GM21576 (cell line): ENCODE data around the gene NDEL1.

ENCODE experiments used
- ATAC-seq: cut with Tn5 transposase; IDR thresholded peaks from one replicate; pipeline ENCODE4 v1.9.1; 2021; ENCODE audit warnings: mild to moderate bottlenecking, moderate library complexity; ENCODE audit not compliant: unreplicated experiment

NDEL1 gene

DNA sequence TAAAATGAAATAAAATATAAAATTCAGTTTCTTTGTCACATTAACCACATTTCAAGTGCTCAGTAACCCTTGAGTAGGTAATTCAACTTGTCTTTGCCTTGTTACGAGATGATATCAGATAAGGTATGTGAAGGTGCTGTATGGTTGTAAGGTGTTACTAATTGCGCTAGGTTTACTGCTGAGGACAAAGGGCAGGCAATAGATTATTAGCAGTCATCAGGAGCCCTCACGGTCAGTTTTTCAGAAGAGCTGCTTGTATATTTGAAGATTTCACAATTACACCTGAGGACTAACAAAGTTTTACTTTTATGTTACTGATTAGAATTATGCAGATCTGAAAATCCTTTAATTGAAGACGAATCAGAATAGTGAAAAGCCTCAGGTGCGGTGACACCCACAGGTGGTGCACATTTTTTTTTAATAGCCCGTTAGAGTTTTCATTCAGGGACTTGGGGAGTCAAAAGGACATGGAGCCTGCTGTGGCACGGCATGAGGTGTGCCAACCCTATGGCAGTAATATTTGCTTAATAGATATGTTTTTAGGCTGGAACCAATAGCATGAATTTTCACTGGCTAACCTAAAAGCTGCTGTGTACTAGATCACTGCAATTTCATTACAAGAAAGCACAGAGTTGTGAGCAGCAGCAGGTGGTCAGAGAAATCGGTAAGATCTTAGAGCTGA, 16.4 kb downstream of the NDEL1 start:
- ATAC-seq, result no peak

DNA sequence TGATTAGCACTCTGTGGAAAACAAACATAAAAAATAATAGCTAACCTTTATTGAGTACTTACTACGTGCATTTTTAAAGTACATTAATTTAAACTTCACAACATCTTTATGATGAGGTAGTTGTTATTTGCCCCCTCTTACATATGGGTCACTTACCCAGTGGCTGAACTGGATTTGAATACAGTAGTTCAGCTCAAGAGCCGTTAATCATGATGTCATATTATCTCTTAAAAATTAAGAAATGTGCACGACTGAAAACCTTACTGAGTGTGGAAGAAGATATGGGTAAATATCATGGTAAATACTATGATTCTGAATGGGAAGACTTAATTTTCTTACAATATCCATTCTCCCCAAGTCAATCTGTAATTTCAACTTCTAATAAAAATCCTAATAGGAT, 17.6 kb downstream of the NDEL1 start:
- no peak for ATAC-seq

DNA sequence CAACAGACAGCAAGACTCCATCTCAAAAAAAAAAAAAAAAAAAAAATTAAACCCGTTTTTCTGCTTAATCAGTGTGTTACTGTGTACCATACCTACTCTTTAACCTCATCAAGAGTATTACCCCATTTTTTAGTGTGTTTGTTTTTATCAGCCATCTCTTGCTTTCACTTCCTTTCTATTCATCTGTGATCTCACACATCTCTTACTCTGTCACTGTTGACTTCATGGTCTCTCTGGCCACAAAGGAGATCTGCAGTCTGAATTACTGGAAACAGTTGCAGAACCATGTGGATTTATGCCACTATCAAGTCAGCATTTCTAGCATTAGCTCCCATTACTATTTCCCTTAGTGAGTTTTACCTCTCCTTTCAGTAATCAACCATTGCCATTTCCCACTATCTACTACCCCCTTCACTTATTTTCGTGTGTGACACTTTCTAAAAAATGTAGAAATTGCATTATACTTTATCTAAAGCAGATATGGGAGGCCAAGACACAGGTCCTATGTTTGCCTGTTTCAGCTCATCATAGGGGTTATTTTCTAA, 20.1 kb downstream of the NDEL1 start:
- ATAC-seq, result no peak

DNA sequence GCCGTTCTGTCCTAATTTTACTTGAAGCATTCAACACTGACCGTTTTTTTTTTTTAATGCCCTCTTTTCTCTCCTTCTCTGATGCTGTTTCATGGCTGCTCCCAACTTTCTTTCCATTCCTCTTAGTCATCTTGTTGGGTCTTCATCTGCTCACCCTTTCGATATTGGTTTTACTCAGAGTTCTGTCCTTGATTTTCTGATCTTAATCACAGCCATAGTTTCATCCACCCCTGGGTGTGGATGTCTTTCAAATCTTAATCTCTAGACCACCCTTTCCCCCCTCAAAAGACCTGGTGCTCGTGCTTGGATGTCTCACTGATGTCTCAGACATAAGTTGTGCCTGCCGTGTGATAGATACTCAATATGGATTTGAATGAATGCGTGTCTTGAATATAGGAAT, 22.4 kb downstream of the NDEL1 start:
- no peak for ATAC-seq

DNA sequence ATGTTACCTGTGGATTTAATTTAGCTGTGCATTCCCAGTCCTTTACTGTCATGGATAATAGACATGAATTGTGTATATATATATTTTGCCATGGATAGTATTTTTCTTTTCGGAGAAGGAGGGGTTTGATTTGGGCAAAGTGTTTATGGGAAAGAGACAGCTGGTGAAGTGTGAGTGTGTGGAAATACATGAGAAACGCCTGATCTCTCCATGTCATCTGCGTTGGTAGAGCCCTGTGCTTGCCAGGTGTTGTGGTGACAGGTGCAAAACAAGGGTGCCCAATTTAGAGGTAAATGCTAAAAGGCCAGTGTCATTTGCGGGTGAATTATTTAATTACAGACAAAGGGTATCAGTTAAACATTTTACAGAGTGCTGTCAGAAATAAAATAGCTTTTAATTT, 23.4 kb downstream of the NDEL1 start:
- ATAC-seq, result no peak

DNA sequence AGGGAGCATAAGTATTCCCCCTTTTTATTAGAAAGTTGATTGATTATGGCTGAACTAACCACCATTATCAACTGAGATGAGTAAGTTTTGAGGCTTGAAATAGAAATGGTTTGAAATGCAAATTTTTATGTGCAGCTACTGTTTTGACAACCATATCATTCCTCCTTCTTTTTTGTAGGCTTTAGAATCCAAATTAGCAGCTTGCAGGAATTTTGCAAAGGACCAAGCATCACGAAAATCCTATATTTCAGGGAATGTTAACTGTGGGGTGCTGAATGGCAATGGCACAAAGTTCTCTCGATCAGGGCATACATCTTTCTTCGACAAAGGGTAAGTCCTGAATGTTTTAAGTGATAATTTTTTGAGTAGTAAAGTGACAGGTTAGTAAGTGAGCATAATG, 24.1 kb downstream of the NDEL1 start:
- no peak for ATAC-seq

DNA sequence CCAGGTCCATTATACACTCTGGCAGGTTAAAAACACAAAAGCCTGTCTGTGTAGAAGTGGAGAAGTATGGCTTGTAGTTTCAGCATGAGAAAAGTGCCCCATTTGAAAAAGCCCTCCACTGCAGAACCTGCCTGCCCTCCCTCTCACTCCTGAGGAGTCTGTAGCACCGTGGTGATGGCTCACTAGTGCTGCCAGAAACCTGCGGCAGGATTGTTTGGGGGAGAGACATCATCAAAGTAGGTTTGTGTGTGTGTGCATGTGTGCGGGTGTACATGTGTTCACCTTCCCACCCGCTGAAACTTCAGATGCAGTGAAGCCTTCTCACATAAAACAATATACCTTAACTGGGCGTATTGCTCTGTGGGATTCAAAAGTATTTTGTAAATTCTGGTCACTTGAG, 26.9 kb downstream of the NDEL1 start:
- no peak for ATAC-seq

DNA sequence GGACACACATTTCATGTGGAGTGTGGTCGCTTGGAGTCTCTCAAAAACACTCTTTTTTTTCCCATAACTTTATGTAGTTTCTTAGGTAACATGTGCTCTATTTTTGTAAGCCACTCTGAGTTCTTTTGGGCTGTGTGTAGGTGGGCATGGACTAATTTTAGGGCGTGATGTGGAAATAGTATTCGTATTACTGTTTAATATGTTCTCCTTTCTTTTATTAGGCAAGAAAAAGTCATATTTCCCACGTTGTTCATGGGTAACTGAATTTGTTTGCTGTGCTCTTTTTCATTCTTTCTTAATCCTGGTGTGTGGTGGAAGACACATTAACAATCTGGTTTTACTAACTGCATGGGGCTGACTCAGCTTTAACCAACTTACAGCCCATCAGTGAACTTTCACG, 27.4 kb downstream of the NDEL1 start:
- no peak for ATAC-seq

DNA sequence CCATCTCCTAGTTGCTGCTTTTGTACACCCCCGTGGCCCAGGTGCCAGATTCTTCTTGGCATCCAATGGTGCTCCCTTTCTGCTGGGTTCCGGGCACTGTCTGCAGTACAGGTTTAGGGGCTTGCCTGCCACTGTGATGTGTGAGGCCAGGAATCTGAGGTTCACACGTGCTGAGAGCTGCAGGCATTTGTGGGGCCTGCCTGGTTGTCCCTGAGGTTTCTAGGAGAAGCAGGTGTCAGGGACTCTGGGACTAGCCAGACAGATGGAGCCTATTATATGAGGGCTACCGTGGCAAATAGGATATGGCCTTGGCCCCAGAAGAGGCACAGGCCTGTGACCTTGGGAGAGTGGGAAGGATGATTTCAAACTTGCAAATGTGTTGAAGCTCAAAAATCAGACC, 29.3 kb downstream of the NDEL1 start:
- no peak for ATAC-seq

DNA sequence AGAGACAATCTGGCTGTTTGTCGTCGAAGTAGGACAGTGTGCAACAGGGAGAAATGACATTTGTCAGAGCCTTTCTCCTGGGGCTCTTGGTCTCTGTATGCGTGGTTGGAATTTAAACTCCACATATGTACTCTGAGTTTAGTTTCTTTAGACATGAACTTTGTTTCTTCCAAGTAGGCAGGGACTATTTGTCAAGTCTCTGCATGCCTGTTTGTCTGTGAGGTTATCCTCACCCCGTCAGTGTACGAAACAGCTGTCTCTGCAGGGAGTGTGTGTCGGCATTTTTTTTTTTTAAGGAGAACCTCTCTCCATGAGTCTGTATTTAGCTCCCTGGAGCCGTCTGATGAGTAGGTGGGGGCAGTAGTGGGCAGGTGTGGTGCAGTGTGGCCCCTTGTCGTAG, 29.7 kb downstream of the NDEL1 start:
- ATAC-seq, result no peak

DNA sequence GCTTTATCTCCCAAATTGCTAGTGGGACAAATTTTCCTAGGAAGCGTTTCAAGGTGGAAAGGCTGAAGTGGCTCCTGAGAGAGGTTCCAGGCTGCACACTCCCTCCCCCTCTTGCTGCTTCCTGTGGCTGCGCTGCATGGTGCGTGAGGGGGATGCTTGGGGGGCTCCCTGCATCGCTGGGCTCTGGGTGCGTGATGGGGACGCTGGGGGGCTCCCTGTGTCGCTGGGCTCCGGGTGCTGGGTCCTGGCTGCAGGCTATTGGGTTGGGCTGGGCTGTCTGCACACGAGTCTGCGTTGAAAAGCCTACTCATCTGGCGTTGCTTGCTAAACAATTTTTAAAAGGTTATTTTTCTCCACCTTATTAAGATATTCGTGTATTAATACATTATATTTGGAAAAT, 30.1 kb downstream of the NDEL1 start:
- no peak for ATAC-seq

DNA sequence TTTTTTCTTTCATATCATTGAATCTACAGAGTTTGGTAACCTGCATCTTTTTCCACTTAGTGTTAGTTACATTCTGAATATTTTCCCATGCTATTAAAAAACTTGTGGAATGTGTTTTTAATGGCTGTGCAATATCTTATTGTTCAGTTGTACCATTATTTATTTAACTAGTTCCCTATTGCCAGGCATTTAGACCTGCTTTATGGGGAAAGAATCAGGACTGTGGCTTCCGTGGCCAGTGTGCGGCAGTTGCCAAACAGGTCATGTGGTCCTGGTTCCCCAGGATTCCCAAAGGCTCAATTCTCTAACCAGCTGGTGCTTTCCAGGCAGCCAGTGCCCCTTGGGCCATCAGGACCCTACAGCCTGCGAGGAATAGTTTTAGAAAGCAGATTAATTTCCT, 30.8 kb downstream of the NDEL1 start:
- ATAC-seq, result no peak

DNA sequence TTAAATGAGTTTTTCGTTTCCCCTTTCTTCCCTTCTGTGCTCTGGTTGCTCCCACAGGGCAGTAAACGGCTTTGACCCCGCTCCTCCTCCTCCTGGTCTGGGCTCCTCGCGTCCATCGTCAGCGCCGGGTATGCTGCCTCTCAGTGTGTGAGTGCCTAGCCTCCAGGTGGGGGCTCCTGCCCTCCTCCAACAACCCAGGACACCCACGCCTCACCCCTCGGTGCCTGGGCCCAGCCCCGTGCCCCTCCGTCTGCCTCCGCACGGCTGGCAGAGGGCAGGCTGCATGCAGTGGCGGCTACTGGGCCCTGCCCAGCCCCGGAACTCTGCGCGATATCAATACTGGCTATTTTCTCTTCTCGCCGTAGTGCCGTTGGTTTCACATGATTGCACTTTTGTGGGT, 31.2 kb downstream of the NDEL1 start:
- ATAC-seq, result no peak

DNA sequence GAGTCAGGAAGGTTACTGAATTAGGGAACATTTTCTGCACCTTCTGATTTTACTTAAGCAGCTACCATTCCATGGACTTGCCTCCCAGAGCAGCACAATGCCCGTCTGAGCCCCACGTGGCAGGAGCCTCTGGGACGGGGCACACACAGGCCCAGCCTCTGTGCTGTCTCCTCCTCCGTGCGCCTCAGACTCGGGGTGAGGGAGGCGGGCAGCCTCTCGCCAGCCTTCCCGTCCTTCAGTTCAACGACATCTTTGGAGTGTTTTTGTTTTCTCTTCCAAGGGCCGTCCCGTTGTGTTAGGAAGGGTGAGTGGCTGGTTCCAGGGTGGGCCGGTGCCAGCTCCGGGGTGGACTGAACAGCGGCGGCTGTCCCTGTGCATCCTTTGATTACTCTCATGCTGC, 31.8 kb downstream of the NDEL1 start:
- no peak for ATAC-seq

DNA sequence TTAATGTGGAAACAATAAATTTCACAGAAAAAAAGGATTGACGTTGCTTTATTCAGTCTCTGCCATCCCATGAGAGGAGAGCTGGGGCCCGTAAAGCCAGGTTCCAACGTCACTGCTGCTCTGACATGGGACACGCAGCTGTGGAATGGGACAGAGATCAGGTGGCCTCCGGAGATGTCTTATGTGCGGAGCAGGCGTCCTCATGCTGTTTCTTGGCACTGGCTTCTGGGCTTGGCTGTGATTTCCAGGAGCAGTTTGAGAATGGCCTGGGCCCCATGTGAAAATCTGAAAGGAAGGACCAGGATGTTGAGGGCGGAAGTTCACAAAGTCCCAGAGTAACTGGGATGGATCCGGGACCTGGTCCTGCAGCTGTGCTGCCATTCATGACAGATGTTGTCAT, 32.4 kb downstream of the NDEL1 start:
- ATAC-seq, result no peak

DNA sequence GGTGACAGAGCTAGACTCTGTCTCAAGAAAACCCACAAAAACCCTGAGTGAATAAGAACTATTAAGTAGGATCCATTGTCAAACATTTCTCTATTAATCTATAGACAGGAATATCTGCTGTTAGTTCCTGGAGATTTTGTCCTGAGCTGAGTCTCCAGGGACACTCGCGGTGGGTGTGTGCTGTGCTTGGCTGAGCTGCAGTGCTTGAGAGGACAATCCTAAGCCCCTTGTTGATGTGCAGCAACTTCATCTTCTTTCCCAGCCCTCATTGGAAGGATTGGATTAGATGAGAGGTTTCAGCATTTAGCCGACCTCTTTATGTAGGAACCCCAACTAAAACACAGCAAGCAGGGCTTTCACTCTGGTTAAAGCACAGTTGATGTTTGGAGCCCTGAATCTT, 33.3 kb downstream of the NDEL1 start:
- no peak for ATAC-seq

DNA sequence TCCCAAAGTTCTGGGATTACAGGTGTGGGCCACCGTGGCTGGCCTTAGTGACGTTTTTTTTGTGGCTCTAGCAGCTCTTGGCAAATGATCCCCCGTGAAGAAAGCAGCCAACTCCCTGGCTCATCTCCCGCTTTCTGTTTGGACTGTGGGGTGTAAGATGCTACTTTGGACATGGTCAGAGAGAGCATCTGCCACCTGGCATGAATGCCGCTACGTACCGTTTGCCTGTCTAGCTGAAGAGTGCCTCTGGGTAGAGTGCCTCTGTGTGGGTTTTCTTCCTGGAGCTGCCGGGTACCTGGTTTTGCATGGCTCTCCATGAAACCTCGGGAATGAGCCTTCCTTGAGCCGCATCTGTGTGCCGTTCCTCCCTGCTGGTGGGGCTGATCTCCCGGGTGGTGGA, 34.3 kb downstream of the NDEL1 start:
- no peak for ATAC-seq

DNA sequence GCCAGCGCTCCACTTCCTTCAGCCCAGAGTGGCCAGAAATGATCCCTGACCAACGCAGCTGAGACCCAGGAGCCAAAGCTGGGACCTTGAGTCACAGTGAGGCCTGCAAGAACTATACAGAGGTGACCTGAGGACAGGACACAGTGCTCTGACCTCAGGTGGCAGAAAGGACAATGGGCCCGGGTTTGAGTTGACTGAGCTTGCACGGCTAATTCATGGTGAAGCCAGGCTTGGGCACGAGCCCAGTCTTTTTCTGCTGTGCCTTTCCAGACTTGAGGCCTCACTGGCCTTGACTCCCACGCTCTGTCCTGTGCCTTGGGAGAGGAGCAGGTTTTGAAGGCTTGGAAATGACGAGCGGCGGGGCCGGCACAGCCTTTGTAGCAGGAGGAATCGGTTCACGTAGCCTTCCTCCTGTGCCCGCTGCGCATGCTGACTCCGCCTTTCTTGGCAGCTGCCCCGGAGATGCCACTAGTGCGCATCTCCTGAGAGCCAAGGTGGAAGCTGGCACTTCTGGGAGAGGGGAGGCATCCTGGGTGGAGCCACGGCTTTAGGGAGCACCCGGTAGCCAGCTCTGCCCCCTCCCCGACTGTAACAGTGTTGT, 34.9 kb downstream of the NDEL1 start:
- no peak for ATAC-seq

DNA sequence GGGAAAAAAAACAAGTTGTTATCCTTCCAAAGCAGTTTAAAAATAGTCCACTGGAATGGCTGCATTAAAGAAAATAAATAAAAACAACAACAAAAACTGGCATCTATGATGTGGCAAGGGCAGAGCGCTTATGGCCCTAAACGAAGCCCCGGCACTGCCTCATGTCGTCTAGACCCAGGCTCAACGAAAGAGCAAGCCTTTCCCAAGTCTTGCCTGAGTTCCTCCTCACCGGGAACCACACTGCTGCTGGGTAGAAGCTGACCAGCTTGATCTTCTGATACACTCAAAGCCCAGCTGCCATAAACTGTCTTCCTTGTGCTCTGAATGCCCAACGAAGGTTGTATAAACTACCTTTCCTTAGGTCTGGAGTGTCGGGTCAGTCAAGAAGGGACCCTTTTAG, 37.0 kb downstream of the NDEL1 start:
- ATAC-seq, result no peak

DNA sequence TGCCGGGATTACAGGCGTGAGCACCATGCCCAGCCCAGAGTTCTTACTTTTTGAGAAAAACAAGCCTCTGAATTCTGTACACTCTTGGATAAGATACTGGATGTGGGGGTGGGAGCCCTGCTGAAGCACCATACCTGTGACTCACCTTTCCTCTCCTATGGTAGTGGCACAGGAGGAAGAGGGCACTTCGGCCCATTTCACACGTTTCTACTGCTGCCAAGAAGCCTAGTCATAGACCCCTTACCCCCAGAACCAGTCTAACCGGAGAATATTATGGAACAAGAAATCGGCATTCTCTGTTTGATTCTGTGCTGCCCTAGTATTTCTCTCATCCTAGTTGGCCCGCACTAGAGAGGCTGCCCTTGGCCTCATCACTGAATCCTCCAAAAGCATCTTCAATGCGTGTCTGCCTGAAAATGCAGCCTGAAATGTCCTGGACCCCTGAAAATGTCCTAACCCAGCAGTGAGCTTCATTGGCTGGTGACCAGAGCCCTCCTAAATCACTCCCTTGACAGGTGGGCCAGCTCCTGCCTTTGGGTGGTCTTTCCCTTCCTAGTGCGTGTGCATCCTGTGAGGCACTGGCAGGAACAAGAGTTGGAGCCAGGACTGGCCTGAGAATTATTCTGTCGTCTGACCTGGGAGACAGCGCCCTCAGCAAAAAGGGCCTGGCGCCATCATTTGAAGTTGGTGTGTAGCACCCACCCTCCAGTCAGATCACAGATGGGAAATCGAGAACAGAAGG, 37.9 kb downstream of the NDEL1 start:
- no peak for ATAC-seq

DNA sequence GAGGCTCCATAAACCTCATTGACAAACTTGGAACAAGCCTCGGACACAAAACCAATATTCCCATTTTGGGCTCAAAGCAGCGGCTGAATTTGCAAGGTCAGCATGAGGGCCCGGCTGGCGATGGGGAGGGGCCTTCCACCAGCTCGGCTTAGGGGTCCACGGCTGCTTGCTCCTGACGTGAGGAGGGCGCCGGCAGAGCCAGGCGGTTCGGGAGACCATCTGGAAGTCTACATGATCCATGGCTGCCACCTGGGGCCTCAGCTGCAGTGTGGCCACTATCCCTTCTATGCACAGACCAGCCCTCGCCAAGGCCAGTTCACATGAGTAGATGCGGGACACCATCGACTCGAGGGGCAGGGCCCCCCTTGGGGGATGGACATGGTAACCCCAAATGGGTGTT, 39.1 kb downstream of the NDEL1 start:
- ATAC-seq, result no peak

DNA sequence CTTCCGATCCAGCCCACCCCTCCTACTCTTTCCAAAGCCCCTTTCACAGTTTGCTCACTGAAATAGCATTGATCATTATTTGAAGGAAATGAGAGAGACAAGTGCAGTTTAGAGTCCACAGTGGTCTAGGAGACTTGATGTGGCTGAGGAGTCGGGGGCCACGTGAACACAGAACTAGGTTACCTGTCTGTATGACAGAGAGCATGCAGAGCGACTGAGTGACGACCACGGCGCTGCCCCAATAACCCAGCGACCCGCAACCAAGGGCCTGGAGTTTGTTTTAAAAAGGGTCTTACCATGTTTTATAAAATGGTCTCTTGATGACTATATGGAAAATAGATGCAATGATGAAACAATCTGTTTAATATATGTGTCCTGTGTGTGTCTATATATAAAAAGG, 39.5 kb downstream of the NDEL1 start:
- ATAC-seq, result no peak
